Fibroblast of skin of left quadriceps (primary cell): ENCODE data around the gene PPP1R13L.
A peak's percentile ranks its signal among the peaks of the same experiment; 100 is the strongest.

Source experiments
- DNase-seq, 2 experiments: peaks; one replicate each; pipeline ENCODE4 v3.0.0-alpha.2; 2013; ENCODE audit warnings: low read depth in 2 of 2

Gene PPP1R13L, protein sequence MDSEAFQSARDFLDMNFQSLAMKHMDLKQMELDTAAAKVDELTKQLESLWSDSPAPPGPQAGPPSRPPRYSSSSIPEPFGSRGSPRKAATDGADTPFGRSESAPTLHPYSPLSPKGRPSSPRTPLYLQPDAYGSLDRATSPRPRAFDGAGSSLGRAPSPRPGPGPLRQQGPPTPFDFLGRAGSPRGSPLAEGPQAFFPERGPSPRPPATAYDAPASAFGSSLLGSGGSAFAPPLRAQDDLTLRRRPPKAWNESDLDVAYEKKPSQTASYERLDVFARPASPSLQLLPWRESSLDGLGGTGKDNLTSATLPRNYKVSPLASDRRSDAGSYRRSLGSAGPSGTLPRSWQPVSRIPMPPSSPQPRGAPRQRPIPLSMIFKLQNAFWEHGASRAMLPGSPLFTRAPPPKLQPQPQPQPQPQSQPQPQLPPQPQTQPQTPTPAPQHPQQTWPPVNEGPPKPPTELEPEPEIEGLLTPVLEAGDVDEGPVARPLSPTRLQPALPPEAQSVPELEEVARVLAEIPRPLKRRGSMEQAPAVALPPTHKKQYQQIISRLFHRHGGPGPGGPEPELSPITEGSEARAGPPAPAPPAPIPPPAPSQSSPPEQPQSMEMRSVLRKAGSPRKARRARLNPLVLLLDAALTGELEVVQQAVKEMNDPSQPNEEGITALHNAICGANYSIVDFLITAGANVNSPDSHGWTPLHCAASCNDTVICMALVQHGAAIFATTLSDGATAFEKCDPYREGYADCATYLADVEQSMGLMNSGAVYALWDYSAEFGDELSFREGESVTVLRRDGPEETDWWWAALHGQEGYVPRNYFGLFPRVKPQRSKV

DNA sequence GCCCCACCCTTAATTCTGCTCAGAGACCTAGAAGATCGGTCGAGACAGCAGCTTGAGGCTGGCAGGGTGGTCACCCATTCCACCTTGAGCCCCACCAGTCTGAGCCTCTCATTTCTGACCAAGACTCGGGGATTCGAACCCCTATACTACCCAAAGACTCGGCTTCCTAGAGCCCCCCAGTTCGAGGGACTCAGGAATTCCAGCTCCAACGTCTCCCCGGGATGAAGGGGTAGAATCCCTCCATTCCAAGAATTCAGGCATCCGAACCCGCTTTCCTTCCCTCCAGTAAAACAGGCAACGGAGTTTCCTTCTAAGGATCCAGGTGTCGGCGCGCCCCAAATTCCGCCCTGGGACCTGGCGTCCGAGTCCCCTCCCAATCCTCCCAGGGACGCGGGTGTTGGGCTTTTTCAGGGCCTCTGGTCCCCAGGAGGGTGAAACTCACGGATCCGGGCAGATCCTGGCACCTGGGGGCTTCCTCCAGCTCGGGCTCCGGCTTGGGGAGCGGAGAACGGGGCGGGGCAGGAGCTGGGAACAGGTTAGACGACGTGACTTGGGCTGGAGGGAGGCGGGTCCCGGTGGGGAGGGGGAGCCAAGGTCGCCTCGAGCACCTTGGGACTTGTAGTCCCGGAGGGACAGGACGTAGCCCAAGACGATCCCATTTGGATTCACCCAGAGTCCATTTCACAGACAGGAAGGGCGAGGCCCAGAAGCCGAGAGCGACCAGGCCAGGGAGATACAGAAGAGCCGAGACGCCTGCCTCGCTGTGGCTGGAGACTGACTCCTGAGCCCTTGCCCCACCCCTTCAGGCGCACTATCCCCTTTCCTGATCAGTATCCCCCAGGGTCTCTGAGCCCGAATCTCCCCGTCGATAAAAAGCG is at the start of gene PPP1R13L:
Gene PPP1R13L, minus strand, starts transcription at position 513 of the 878 bp plus-strand sequence. CDS start 6,751 bp downstream, outside the sequence.
- DNase-seq: peak in 1 of 2 experiments; percentile 47

GRCh38 chr19:45451850-45452387 is 47.0 kb upstream of the PPP1R13L start:
- no peak for DNase-seq

DNA sequence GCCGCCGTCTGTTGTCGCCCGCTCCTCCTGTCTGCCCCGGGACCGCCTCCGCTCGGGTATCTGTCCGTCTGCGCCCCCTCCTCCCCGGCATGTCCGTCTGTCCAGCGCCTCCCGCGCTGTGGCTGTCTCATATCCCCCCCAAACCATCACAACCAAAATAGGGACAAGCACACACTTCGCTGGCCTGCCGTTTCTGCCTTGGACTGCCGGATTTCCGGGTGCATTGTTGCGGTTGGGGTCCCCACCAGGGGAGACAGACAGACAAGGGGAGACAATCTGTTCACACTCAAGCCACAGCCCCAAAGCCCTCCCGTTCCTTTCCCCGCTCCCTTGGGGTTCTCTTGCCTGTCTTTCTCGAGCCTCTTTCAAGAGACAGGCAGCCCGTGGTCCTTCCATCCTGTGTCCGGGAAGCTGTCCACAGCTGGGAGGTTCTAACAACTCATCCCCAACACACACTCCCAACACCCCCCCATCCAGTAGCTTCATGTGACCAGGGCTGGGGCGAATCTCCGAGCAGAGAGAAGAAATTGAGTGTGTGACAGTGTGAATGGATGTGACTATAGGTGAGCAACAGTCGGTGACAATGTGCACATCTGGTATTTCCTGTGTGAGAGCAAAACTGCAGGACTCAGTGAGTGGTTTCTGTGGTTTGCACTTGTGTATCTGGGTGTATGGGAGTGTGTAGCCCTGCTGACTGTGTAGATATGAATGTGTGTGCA is 46.4 kb upstream of the PPP1R13L start:
- DNase-seq: no peak

DNA sequence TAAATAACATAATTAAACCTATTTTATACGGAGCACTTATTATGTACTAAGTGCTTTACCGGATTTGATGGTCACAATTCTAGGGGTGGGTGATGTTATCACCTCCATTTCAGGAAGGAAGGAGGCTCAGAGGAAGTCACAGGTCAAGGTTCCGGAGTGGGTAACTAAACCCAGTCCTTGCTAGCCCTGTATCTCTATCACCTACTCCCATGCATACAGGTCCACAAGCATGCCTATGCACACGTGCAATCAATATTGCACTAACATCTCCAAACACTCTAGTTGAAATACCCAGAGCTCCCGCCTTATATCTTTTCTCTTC is 45.1 kb upstream of the PPP1R13L start:
- DNase-seq: no peak

DNA sequence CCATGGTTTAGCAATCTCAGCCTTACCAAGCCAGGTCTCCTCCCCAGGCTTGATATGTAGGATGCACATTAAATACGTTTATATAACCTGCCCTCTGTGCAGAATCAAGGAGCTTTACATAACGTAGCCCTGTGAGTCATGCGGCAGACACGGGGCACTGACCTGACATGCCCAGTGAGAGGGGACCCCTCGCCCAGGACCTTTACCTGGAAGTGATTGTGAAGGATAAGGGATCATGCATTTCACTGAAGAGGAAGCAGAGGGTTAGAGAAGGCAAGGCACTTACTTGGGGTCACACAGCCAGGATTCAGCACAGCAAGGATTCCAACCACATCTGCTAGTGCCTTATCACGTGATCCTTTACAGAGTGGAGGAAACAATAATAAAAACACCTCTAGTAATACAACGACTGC is 44.0 kb upstream of the PPP1R13L start:
- DNase-seq: no peak

- DNase-seq: no peak
Observed at GRCh38 chr19:45448425-45448756, 43.5 kb upstream of the PPP1R13L start.

DNA sequence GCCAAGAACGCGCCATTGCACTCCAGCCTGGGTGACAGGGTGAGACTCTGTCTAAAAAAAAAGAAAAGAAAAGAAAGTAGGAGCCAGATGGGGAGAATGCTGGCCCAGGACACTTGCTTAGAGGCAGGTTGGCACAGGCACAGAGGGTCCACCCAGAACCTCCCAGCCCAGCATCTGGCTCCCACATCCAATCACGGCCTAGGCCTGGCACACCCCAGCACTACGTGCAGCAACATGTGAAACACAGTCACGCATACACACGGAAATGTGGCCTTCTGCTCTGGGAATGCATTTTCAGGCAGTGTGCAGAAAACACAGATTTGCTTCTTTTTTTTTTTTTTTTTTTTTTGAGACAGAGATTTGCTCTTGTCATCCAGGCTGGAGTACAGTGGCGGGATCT is 42.1 kb upstream of the PPP1R13L start:
- no peak for DNase-seq

DNA sequence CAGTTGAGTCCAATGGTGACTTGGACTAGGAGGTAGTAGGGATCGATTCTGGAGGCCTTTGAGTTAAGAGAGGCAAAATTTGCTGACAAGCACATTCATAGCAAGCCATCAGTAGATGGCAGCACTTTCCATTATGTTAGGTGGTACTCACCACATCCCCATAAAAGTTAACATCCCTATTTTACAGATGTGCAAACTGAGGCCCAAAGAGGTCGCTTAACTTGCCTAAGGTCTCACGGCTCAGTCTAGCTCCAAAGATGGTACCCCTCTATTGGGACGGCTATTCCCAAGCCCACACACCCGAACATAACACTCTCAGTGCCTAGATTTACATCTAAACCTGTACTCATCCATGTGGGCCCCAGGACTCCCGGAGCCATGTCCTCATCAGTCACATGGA is 41.4 kb upstream of the PPP1R13L start:
- no peak for DNase-seq

- no peak for DNase-seq
Observed at GRCh38 chr19:45445139-45445538, 40.3 kb upstream of the PPP1R13L start.

GRCh38 chr19:45444318-45445041 is 39.6 kb upstream of the PPP1R13L start:
- no peak for DNase-seq

DNA sequence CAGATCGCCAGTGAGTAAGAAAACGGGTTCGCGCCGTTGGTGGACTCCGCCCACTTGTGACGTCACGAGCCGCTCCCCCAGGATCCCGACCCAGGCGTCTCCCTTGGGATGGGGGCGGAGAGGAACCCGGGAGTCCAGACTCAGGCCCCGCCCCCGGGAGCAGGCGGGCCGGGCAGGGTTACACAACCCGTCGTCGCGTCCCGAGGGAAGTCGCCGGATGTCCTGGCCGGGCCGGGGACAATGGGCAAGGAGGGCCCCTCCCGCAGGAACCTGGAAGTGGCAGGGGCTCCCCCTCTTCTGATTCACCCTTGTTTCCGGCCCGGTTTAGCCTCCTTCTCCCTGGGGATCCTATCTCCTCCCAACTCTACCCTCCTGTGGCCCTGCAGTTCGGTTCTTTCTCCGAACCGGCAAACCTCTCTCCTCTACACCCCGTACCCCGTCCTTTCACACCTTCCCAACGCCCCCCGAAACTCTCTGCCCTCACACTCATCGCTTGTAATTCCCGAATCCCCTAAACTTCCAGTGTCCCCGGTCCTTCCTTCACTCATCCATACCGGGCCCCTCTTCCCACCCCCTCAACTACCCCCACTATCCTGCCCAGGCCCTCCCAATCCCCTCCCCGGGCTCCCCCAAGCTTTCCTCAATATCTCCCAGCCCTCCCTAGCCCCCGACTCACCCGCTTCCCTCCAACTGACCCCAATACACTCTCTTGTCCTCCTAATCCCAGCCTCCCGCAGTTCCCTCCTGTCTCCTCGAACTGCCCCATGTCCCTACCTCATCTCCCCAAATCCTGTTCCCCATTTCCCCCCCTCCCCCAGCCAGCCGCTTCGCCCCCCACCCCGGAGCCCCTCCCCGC is 38.8 kb upstream of the PPP1R13L start:
- DNase-seq: peak; percentile 68 to 74

GRCh38 chr19:45442778-45443461 is 38.1 kb upstream of the PPP1R13L start:
- no peak for DNase-seq

- DNase-seq: no peak
Observed at GRCh38 chr19:45442408-45442777, 37.5 kb upstream of the PPP1R13L start.

DNA sequence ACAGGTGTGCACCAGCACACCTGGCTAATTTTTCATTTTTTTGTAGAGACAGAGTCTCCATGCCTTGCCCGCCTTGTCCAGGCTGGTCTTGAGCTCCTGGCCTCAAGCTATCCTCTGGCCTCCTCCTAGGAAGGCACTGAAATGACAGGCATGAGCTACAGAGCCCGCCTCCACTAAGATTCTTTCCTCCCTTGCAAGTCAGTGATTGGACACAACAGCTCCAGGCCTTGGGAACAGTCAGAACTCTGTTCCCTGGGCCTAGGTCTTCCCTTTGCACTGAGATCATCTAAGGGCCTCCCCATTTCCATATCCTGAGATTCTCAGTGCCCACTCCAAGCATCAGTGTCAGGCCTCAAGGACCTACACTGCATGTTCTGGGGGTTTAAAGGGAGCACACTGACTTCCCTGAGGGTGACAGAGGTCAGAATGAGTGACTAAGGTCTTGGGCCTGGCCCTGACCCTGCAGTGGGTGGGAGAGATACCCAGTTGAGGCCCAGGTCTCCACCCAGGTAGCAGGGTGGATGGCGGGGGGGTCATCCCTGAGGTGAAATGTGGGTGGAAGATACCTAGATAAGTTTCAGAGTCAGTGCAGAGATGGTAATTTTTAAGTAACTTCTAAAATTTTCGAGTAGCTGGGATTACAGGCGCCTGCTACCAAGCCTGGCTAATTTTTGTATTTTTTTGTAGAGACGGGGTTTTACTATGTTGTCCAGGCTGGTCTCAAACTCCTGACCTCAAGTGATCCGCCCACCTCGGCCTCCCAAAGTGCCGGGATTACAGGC is 36.2 kb upstream of the PPP1R13L start:
- DNase-seq: no peak

- DNase-seq: no peak
Observed at GRCh38 chr19:45440259-45440638, 35.4 kb upstream of the PPP1R13L start.

DNA sequence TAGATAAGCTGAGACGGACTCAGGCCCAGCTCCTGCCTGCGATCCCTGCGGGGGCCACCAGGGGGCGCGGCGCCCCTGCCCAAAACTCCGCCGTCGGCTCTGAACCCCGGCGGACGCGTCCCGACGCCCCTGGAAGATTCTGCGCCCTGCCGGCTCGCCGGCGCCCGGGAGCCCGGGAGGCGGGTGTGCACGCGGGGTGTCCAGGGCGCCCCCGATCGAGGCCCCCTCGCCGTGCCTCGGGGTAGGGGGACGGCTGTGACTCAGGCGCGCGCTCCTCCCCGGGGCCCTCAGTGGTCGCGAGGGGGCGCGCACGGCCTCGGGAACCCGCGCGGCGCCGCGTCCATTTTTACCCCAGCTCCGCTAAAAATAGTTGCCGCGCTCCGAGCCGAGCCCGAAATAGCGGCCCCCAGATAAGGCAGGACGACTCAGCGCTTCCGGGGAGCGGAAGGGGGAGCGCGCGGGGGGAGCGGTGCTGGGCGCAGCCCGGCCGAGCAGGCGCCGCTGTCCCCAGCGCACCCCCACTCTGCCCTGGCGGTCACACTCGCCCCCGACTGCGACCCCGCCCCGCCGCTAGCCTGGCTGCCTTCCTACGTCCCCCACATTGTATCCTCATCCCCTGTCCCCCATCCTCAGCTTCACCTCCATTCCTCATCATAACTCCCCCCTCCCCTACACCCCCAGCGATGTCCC is 34.8 kb upstream of the PPP1R13L start:
- DNase-seq: peak; percentile 71 to 73

GRCh38 chr19:45439190-45439568 is 34.3 kb upstream of the PPP1R13L start:
- DNase-seq: no peak

DNA sequence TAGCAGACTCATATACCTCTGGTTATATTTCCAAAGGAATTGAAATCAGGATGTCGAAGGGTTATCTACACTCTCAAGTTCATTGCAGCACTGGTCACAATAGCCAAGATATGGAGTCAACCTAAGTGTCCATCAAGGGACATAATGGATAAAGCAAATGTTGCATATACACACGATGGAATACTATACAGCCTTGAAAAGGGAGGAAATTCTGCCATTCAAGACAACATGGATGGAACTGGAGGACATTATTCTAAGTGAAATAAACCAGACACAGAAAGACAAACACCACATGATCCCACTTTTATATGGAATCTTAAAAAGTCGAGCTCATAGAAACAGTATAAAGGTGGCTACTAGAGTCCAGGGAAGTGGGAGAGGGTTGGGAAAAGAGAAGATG is 32.5 kb upstream of the PPP1R13L start:
- DNase-seq: no peak
